GM21619 (cell line): Measurements from ENCODE around the gene PDX1.

ENCODE experiments used
- ATAC-seq: cut with Tn5 transposase; IDR thresholded peaks from one replicate; pipeline ENCODE4 v1.9.1; 2021; ENCODE audit not compliant: unreplicated experiment

PDX1 gene

DNA sequence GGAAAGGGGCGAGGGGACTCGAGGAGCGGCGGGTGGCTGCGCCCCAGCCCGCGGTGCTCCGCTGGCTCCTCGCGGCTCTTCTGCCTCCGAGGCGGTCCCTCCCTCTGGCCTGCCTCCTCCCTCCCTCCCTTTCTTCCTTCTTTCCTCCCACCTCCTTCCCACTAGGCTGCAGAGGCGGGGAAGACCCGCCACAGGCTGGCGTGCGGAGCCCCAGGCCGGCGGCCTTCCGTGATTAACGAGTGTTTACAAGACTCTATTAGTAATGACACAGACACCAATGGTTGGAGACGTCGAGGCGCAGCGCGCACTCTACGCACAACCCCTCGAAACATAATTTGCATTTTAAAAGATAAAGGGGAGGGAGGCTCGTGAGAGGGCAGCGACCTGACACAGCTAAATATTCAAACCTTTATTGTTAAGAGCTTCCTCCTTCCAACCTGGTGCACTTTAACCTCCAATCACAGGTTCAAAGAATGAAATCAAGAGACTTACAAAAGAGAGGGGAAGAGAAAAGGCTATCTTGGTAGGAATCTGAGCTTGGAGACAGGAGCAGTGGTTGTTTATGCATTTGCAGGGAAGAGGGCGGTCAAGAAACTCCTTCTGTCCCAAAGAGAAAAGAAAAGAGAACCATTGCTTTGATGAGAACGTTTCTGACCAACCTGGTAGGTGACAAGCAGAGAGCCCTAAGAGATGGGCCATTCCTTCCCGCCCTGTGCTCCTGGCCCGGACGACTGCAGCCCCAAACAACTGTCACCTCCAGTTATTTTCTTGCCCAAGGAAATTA lies 49.5 kb downstream of the PDX1 start, which contains the start of gene CDX2:
CDX2 (minus strand) TSS at position 234 of the 784 bp plus-strand sequence. CDS start 309 bp downstream, outside the sequence.
- no peak for ATAC-seq

DNA sequence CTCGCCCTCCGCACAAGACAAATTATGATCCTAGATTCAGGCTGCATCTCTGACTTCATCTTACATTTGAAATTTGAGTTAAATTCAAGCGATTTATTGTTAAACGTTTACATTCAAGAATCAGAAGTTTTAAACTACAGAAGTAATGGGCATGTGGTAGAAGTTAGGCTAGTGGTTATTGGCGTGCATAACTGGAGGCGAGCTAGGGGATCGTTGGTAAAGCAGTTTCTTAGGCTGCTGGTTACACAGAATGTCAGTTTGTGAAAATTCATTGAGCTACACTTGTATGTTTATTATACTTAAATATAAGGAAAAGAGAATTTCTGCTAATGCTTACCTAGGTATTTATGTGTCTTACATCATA lies 50.0 kb downstream of the PDX1 start:
- no peak for ATAC-seq

DNA sequence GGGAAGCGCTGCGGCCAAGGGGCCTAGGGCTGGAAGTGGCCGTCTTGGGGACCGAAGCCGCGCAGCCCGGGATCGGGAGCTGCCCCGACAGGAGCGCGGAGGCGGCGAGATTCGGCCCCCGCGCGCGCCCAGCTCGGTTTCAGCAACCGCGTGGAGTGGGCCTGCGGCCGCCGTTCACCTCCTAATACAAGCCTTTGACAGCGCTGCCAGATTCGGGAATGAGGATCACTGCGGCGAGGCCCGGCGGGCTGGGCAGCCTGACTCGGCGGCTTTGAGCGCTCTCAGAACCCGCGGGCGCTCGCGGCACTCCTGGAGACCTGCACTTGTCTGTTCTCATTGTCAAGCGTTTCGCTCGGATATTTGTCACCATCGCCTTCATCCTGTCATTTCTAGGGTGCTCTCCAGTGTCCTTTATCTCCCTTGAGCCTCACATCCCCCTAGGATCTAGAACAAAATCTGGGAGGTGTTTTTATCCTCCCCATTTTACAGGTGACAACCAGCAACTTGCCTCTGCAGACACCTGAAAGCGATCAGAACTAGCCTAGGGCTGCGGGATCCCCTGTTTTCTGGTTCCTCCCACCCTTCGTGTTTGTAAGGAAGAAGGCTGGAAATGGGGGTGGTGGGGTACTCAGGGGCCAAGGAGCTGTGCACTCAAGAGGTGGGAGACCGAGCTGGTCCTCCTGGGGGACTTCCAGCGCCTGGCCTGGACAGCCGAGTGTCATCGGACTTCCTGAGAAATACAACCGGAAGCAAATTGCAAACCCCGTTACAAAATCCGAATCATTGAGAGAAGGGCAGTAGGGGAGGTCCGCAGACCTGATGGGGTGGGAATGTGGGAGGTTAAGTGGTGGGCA lies 50.8 kb downstream of the PDX1 start:
- no peak for ATAC-seq

DNA sequence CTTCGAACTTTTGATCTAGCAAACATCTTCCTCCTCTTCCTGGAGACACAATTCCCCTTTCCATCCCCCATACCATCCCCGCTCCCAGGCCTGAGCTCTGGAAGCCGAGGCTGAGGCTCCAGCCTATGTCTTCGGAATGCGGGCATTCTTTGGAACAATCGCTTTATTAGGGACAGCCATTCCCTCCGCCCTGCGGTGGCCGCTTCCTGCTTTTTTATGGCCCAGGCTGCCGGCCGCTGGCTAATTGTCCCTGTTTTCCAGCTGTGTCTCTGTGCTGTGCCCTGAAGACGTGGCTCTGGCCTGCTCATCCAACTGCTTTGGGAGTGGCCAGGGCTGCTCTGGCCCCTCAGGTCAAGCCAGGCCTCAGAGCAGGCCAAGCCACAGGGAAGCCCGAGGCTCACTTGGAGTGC lies 51.4 kb downstream of the PDX1 start:
- no peak for ATAC-seq

DNA sequence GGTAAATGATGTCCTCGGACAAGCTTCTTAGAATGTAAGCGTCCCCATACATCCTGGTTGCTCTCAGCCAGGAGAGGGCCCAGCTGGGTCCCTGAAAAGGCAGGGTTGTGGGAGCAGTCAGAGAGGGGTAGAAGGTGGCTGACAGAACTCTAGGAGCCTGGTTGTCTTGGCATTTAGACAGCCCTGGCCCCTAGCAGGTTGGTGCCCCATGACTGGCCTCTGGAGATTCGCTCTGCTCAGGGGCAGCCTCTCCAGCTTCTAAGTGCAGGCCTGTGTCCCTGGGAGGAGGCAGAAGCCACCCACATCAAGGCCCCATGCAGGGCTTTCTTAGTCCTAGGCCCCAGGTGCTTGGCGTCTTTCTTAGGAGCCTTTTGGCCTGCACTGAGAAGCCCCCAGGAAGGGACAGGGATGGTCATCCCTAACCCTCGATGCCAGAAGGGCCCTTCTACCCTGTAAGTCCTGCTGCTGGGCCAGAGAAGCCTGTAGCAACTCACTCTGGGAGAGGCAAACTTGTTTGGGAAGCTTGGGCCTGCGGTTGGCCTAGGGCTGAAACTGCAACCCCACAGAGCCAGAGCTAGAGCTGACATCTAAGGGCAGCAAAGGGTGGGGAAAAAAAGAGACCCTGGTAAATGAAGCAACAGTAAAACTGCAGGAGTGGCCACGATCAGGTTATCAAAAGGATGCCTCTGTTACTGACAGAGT lies 52.1 kb downstream of the PDX1 start:
- ATAC-seq, result no peak

DNA sequence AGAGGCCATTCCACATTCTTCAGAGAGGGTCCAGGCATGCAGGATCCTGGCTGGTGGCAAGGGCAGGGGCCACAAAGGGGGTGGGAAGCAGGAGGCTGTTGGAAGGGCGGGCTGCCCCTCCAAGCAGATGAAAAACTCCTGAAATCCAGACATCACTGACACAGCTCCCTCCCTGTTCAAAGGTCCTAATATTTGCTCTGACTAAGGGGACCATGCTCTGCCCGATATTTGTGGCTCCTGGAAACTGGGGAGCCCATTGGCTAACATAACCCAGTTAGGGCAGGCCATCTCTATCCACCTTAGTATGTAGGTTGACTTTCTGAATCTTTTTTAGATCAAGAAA lies 52.6 kb downstream of the PDX1 start:
- ATAC-seq, result no peak

DNA sequence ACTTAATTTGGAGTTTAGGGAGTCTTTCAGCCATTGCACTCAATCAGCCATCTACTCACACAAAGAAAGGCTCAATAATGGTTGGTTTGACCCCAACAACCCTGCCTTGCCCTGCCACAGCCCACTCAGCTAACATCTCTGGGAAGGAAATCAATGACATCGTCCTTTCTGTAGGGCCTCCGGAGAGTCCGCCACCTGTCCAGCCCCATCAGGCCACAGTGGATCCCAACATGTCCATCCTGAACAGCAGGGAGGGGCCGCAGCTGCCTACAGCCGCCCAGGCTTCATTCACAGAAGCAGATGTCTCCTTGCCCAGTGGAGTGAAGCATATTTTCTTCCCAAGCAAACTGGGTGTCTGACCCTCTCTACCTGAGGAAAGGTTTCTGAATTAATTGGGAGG lies 53.5 kb downstream of the PDX1 start:
- no peak for ATAC-seq

DNA sequence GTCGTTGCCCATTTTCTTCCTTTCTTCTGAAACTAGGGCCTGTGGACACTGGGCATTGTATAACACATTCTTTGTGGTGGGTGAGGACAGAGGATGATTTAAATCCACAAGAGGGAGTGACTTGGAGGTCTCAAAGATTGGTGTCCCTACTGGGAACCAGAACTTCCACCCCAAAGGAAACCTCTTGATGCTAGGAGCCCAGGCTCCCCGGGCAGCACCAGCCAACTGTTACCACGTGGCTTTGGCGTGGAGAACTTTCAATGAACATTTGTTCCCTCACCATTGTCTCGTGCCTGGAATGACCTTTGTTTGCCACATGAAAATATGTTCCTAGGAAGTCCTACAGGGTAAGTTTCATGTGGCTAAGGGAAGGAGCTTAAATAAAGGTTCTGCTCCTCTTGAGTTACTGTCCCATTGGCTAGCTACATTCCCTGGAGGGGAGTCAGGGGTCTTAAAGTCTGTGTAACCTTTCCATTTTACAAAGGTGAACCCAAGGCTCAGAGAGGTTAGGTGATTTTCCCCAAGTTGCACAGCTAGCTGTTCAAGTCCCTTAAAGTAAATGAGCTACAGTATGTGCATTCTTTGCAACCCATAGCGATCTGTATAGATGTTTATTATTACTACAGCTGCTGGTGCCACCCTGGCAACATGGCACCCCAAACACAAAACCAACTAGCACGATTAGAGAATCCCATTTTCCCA lies 54.3 kb downstream of the PDX1 start:
- no peak for ATAC-seq
